LNCAP (cell line): Measurements from ENCODE around the gene MAGI2.
A peak's percentile ranks its signal among the peaks of the same experiment; 100 is the strongest.

Source experiments
- TF ChIP-seq, protein P1 (sequence below): fragments of 450-650 bp; IDR thresholded peaks from 2 replicates; pipeline ENCODE4 v1.5.1; 2017; ENCODE audit warnings: mild to moderate bottlenecking

MAGI2 gene

DNA sequence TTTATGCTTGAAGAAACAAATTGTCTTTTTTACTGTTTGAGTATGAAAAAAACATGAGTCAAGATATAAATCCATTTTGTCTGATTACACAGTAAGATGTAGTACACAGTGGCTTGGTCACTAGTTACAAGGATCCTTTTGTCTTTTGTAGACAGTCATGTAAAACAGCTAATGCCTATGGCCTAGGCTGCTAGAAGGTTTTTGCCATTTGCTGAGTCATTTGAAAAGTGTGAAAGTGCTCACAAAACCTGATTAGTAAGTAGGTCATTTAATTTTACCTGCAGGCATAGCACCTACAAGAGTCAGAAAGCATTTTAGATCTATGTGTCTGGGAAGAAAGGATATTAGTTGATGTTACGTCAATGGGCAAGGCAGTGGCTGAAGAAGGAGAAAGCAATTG is 819.4 kb downstream of the MAGI2 start:
- TF ChIP-seq, protein P1, sequence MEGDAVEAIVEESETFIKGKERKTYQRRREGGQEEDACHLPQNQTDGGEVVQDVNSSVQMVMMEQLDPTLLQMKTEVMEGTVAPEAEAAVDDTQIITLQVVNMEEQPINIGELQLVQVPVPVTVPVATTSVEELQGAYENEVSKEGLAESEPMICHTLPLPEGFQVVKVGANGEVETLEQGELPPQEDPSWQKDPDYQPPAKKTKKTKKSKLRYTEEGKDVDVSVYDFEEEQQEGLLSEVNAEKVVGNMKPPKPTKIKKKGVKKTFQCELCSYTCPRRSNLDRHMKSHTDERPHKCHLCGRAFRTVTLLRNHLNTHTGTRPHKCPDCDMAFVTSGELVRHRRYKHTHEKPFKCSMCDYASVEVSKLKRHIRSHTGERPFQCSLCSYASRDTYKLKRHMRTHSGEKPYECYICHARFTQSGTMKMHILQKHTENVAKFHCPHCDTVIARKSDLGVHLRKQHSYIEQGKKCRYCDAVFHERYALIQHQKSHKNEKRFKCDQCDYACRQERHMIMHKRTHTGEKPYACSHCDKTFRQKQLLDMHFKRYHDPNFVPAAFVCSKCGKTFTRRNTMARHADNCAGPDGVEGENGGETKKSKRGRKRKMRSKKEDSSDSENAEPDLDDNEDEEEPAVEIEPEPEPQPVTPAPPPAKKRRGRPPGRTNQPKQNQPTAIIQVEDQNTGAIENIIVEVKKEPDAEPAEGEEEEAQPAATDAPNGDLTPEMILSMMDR = no peak

DNA sequence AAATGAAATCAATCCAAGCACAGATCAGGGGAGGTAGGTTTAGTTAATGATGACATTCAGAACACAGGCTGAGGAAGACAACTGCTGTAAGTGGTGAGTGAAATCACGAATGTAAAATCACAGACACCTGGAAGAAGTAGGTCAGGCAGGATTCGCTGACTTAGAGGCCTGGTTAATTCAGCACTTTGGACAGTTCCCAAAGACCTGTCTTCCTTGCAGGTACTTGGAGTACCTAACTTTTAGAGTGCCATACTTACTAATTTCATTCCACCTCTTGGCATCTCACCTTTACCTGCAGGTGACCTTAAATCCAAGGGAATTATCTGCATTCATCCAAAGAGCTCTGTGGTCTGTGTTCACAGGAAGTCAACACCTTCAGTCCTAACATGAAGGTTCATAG is 832.5 kb downstream of the MAGI2 start:
- TF ChIP-seq, protein P1 = no peak

DNA sequence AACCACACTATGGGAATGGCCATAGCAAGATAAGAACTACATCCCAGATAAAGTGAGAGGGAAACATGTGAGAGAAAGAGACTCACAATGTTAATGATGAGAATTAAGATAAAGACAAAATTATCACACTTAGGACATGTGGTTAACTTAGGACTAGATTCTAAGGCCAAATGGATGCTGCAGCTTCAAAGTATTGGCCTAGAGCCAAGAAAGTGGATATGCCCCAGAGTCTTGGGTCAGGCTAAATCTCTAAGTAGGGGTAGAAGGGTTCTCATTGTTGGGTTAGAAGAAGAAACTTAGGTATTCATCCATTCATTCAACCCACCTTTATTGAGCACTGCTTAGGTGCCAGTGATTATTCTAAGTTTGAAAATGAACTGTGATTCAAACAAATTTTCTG is 836.9 kb downstream of the MAGI2 start:
- TF ChIP-seq, protein P1 = no peak

DNA sequence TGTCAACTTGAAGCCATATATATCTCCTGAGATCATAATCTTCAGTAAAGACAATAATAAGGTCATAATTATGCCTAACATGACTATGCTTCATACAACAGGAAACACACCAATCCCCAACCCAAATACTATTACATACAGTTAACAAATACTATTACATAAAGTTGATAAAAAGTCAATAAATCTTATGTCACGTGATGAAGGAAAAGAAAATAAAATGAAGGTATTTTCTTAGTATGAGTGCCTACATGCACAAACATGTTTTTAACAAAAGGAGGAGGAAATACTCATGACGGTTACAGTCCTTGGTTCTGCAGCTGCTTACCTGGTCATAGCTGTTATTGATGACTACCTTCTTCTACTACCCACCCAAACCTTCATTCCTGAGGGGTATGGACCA is 844.2 kb downstream of the MAGI2 start:
- TF ChIP-seq, protein P1 = no peak

DNA sequence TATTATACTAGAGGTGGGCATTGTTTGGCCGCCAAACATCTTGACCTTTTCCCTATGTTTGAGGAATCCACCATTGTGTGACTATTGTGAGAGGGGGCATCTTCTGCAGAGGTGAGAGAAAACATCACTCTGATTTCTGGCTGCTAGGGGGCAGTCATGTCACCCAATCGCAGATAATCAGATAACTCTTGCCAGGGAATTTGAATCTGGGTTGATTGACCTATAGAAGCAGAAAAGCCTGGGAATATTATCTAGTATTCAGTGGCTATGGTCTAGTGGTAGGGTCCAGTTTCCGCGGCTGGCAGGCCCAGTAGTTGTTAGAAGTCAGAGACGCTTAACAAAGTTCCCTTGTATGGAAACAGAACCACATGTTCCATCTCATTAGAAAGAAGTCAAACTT is 846.4 kb downstream of the MAGI2 start:
- TF ChIP-seq, protein P1 = peak; percentile 45

DNA sequence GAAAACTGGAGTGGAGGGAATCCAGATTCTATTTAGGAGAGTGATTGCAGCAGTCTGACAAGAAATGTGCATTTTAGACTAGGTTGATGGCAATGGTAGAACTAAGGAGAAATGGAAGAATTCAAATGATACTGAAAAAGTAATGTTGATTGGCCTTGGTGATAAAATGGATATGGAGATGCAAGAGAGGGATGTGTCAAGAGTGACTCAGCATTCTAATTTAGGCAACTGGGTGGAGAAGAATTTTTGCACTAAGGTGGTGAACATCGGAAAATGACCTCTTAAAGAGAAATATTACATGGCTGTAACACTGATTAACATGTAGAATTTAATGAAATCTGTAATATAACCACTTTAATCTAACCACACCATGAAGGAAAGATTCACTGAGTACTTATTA is 848.3 kb downstream of the MAGI2 start:
- TF ChIP-seq, protein P1 = no peak

DNA sequence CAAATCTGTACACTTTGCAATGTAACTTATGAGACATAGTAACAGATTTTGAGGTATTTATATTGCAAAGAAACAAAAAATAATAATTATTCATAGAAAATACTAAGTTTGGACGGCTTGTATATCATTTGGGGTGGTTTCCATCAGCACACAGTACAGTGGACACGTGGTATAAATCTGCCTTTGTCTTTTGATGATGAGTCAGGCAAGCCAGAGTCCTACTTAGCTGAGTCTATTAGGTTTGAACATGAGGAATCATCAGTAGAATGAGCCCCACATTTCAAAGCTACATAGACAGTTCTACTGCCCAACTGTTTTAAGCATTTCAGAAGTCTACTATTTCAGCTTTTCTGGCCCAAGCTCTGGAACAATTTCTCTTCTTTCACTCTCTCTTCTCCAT is 851.7 kb downstream of the MAGI2 start:
- TF ChIP-seq, protein P1 = no peak

DNA sequence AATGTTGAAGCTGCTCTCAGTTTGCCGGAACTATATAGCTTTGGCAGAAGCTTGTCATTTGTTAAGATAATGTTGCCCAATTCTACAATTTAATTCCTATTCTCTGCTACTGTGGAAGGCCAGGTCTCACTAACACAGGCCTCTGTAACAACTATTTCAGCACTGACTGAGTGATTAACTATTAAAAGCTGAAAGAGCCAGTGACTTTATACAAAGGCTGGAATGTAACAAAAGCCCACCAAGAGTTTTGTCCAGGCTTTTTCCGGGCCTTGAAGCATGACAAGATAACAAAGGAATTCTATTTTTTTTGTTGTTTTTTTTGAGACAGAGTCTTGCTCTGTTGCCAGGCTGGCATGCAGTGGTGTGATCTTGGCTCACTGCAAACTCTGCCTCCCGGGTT is 859.3 kb downstream of the MAGI2 start:
- TF ChIP-seq, protein P1 = no peak
